CD14-positive monocyte (primary cell): ENCODE measurements around the gene SZT2. TPM values are rescaled to one million over a fixed set of nuclear protein-coding genes. Genes with fewer than 3 reads are reported as not detected.
A peak's percentile ranks its signal among the peaks of the same experiment; 100 is the strongest.
"Not testable (repeated sequence)": the region's sequence is repeated elsewhere in the genome, so short reads cannot be mapped to it uniquely, and the experiment has no call there.

Source experiments
- DNase-seq, 3 donors: peaks; one replicate each; pipeline ENCODE4 v3.0.0-alpha.2; 2011 to 2022
- H2AFZ ChIP-seq: 2 replicates; pipeline ENCODE4 v1.6.0; 2012; ENCODE audit warnings: mild to moderate bottlenecking, low read depth, low read length, inconsistent platforms; ENCODE audit not compliant: insufficient read depth, poor library complexity, severe bottlenecking
- H3K27ac ChIP-seq, 2 donors: 1 replicate in 1 of 2; 2 replicates in 1 of 2; pipeline ENCODE4 v1.5.1; 2012 to 2013; ENCODE audit warnings: low read length in 2 of 2, control low read depth in 1 of 2, inconsistent platforms in 1 of 2, low read depth in 1 of 2, mild to moderate bottlenecking in 1 of 2
- H3K27me3 ChIP-seq, 2 donors: one replicate each; pipeline versions ENCODE4 v1.6.0 to v1.6.1; 2011 to 2013; ENCODE audit warnings: low read length in 2 of 2; ENCODE audit not compliant: control insufficient read depth in 2 of 2, insufficient read depth in 2 of 2
- H3K36me3 ChIP-seq, 2 donors: replicated peaks in 1 of 2; 1 replicate in 1 of 2; 2 replicates in 1 of 2; pipeline versions ENCODE4 v1.5.1 to v1.6.1; 2012 to 2013; ENCODE audit warnings: low read length in 2 of 2, control low read depth in 1 of 2, inconsistent platforms in 1 of 2, mild to moderate bottlenecking in 1 of 2; ENCODE audit not compliant: insufficient read depth in 2 of 2, control insufficient read depth in 1 of 2
- H3K4me1 ChIP-seq, 2 donors: 1 replicate in 1 of 2; 2 replicates in 1 of 2; pipeline versions ENCODE4 v1.5.1 to v1.6.1; 2012 to 2013; ENCODE audit warnings: low read length in 2 of 2, control low read depth in 1 of 2, inconsistent platforms in 1 of 2, mild to moderate bottlenecking in 1 of 2, moderate library complexity in 1 of 2; ENCODE audit not compliant: insufficient read depth in 2 of 2, control insufficient read depth in 1 of 2
- H3K4me2 ChIP-seq: replicated peaks from 2 replicates; pipeline ENCODE3; 2012; ENCODE audit warnings: low read length, moderate library complexity, mild to moderate bottlenecking; ENCODE audit not compliant: poor library complexity, severe bottlenecking; ENCODE audit errors: extremely low read depth
- H3K4me3 ChIP-seq, 3 experiments: fragments of 200-600 bp in 1 of 3; sonication (generic) in 1 of 3; replicated peaks in 1 of 3; 1 replicate in 2 of 3; 2 replicates in 1 of 3; pipeline ENCODE4 v1.5.1; 2011 to 2013; ENCODE audit warnings: low read length in 3 of 3, mild to moderate bottlenecking in 3 of 3, control low read depth in 2 of 3, low read depth in 2 of 3, inconsistent platforms in 1 of 3, moderate library complexity in 1 of 3
- H3K79me2 ChIP-seq: 2 replicates; pipeline ENCODE4 v1.6.0; 2012; ENCODE audit warnings: mild to moderate bottlenecking, control low read depth, inconsistent platforms, low read length, moderate library complexity; ENCODE audit not compliant: insufficient read depth
- H3K9ac ChIP-seq: 2 replicates; pipeline ENCODE4 v1.6.0; 2017; ENCODE audit warnings: low read length, mild to moderate bottlenecking; ENCODE audit not compliant: insufficient read depth, poor library complexity, severe bottlenecking
- H3K9me3 ChIP-seq, 2 donors: replicated peaks in 1 of 2; 1 replicate in 1 of 2; 2 replicates in 1 of 2; pipeline versions ENCODE4 v1.5.1 to v1.6.1; 2012 to 2013; ENCODE audit warnings: low read length in 2 of 2, control low read depth in 1 of 2; ENCODE audit not compliant: control insufficient read depth in 1 of 2, insufficient read depth in 1 of 2
- H4K20me1 ChIP-seq: 2 replicates; pipeline ENCODE4 v1.6.0; 2012; ENCODE audit warnings: mild to moderate bottlenecking, low read length, control low read depth, moderate library complexity; ENCODE audit not compliant: insufficient read depth
- H3K27ac Mint-ChIP-seq, 7 donors: one replicate each; pipeline ENCODE4 v1.8.0; 2020; ENCODE audit warnings: mild to moderate bottlenecking in 7 of 7, mixed read lengths in 7 of 7, moderate library complexity in 6 of 7, inconsistent platforms in 2 of 7
- H3K27me3 Mint-ChIP-seq, 3 donors: one replicate each; pipeline ENCODE4 v1.8.0; 2021 to 2022; ENCODE audit warnings: low read depth in 3 of 3, mild to moderate bottlenecking in 3 of 3, mixed read lengths in 3 of 3, moderate library complexity in 3 of 3, inconsistent platforms in 1 of 3
- H3K36me3 Mint-ChIP-seq, 2 donors: one replicate each; pipeline ENCODE4 v1.8.0; 2020; ENCODE audit warnings: mixed read lengths in 2 of 2, inconsistent platforms in 1 of 2, mild to moderate bottlenecking in 1 of 2
- H3K4me1 Mint-ChIP-seq: one replicate; pipeline ENCODE4 v1.8.0; 2020; ENCODE audit warnings: mild to moderate bottlenecking, mixed read lengths
- H3K4me3 Mint-ChIP-seq, 2 donors: one replicate each; pipeline ENCODE4 v1.8.0; 2020; ENCODE audit warnings: mild to moderate bottlenecking in 2 of 2, mixed read lengths in 2 of 2, moderate library complexity in 1 of 2
- H3K9me3 Mint-ChIP-seq, 7 donors: one replicate each; pipeline ENCODE4 v1.8.0; 2020 to 2022; ENCODE audit warnings: mixed read lengths in 7 of 7, mild to moderate bottlenecking in 6 of 7, moderate library complexity in 6 of 7, inconsistent platforms in 2 of 7
- WGBS: methylation state at CpG from one replicate; pipeline ENCODE4 v1.1.5; 2013; ENCODE audit warnings: missing lambda C conversion rate; ENCODE audit not compliant: insufficient coverage; 5-methylcytosine and 5-hydroxymethylcytosine counted together
- intact Hi-C, 2 donors: fragments of 100-400 bp; cut with micrococcal nuclease; formaldehyde crosslinking; loops; one replicate each; pipeline versions ENCODE4 v1.15.0 to v1.15.1; 2023
- polyA plus RNA-seq, 3 donors: library from polyadenylated mRNA; depleted of rRNA in 1 of 3; unstranded in 2 of 3; stranded (reverse) in 1 of 3; fragments of 300-500 nt in 2 of 3; fragments of >200 nt in 1 of 3; fragmentation: Illumina TruSeq in 2 of 3; gene quantifications; 1 replicate in 2 of 3; 2 replicates in 1 of 3; pipeline ENCODE4 v1.2.3, GENCODE V29; 2012 to 2021
- TF ChIP-seq, protein P1 (sequence below): fragments of 200-600 bp; IDR thresholded peaks from one replicate; pipeline ENCODE4 v1.8.0; 2022; ENCODE audit warnings: antibody characterized with exemption, mild to moderate bottlenecking

The SZT2 gene
- polyA plus RNA-seq, 3 donors = 2.4 to 29.9 (median 2.6) TPM

GRCh38 chr1:43454270-43455011 lies 64.7 kb downstream of the SZT2 start:
- Mint-ChIP-seq H3K27ac (peak overlapping the region; percentile 64 to 90 (median 79)), H3K36me3 (peaks cover 28 to 33% of the 10 kb centered on the region in 2 donors), H3K9me3 (peaks cover 0 to 4% (median 3%) of the 10 kb centered on the region in 7 donors), H3K4me3 (peak overlapping the region; percentile 83 to 92), H3K27me3 (peaks cover 10 to 19% (median 18%) of the 10 kb centered on the region in 3 donors), H3K4me1 (peaks cover 20% of the 10 kb centered on the region)
- Histone ChIP-seq H3K79me2 (no peaks in the 10 kb centered on the region), H4K20me1 (peaks cover 6% of the 10 kb centered on the region), H3K27me3 (no peaks in the 10 kb centered on the region), H3K9ac (peak overlapping the region; percentile 54), H3K36me3 (peaks cover 20 to 28% of the 10 kb centered on the region in 2 donors), H3K27ac (peak overlapping the region; percentile 30 to 53), H2AFZ (peak overlapping the region; percentile 80), H3K9me3 (no peaks in the 10 kb centered on the region), H3K4me2 (peak overlapping the region; percentile 87), H3K4me3 (peak overlapping the region; percentile 51 to 77 (median 74)), H3K4me1 (peaks cover 17 to 18% of the 10 kb centered on the region in 2 donors)
- WGBS = 17% methylated on average over 8 of the region's 19 CpGs
- intact Hi-C loops = no loop called here
- DNase-seq = peak; percentile 60 to 77 (median 77)
- TF ChIP-seq, protein P1, sequence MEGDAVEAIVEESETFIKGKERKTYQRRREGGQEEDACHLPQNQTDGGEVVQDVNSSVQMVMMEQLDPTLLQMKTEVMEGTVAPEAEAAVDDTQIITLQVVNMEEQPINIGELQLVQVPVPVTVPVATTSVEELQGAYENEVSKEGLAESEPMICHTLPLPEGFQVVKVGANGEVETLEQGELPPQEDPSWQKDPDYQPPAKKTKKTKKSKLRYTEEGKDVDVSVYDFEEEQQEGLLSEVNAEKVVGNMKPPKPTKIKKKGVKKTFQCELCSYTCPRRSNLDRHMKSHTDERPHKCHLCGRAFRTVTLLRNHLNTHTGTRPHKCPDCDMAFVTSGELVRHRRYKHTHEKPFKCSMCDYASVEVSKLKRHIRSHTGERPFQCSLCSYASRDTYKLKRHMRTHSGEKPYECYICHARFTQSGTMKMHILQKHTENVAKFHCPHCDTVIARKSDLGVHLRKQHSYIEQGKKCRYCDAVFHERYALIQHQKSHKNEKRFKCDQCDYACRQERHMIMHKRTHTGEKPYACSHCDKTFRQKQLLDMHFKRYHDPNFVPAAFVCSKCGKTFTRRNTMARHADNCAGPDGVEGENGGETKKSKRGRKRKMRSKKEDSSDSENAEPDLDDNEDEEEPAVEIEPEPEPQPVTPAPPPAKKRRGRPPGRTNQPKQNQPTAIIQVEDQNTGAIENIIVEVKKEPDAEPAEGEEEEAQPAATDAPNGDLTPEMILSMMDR = no peak

DNA sequence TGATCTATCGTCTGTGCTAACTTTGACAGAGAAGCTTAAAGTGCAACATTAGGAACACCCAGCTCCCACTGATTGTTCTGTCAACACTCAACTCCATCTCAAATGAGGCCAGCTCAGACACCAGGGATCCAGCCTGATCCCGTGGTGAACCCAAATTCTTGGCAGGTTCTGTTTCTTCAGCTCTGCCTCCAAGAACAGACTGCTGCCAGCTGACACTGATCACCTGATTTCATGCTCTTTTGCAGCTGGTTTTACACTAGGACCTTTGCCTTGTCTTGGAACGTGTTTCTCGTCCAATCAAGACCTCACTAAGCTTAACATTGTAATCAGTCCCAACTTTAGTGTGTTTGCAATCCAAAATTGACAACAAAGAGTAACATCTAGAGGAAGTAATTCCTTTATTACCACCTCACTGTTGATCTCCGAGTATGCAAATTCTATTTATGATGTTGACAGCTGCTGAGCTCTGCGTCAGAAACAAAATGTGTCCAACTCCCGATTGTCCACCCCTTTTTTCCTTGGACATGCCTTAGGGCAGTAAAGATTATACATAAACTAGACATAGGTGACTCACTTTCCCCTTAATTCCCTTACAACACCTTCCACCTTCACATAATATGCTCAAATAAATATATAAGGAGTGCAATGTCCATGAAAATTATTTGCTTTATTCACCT lies 65.7 kb downstream of the SZT2 start:
- Histone ChIP-seq H3K27ac (no peak overlapping the region), H3K4me2 (no peak overlapping the region), H3K4me1 (peaks cover 17 to 18% of the 10 kb centered on the region in 2 donors), H4K20me1 (peaks cover 6% of the 10 kb centered on the region), H3K27me3 (no peaks in the 10 kb centered on the region), H2AFZ (no peak overlapping the region), H3K9me3 (no peaks in the 10 kb centered on the region), H3K36me3 (peaks cover 11 to 19% of the 10 kb centered on the region in 2 donors), H3K9ac (no peak overlapping the region), H3K79me2 (no peaks in the 10 kb centered on the region), H3K4me3 (no peak overlapping the region)
- TF ChIP-seq, protein P1 = no peak
- DNase-seq = no peak
- WGBS = 93% methylated on average over 3 of the region's 7 CpGs
- Mint-ChIP-seq H3K27me3 (peaks cover 10 to 19% (median 18%) of the 10 kb centered on the region in 3 donors), H3K4me3 (peak overlapping the region in 1 of 2 donors; percentile 19), H3K36me3 (peaks cover 19 to 24% of the 10 kb centered on the region in 2 donors), H3K4me1 (peaks cover 20% of the 10 kb centered on the region), H3K9me3 (peaks cover 0 to 6% (median 3%) of the 10 kb centered on the region in 7 donors), H3K27ac (no peak overlapping the region)
- intact Hi-C loops = no loop called here

GRCh38 chr1:43458379-43458778 lies 68.7 kb downstream of the SZT2 start:
- WGBS = no CpG with 5 or more reads among the region's 3 CpGs
- H3K27me3 ChIP-seq, H3K79me2 ChIP-seq, H3K36me3 Mint-ChIP-seq, intact Hi-C loops, H3K9ac ChIP-seq, H3K4me3 ChIP-seq, H3K4me2 ChIP-seq, H2AFZ ChIP-seq, H3K36me3 ChIP-seq, H3K27ac Mint-ChIP-seq, H3K9me3 ChIP-seq, H4K20me1 ChIP-seq, H3K9me3 Mint-ChIP-seq, DNase-seq, H3K4me3 Mint-ChIP-seq, H3K27ac ChIP-seq: not testable (repeated sequence)
- peaks cover 10 to 14% of the 10 kb centered on the region in 2 donors for H3K4me1 ChIP-seq
- H3K4me1 Mint-ChIP-seq = peaks cover 16% of the 10 kb centered on the region
- H3K27me3 Mint-ChIP-seq = peaks cover 8 to 17% (median 15%) of the 10 kb centered on the region in 3 donors
